Pancreas (tissue), 10 donors: ENCODE measurements around the gene ABCC10. TPM values are rescaled to one million over a fixed set of nuclear protein-coding genes. Genes with fewer than 3 reads are reported as not detected.
A peak's percentile ranks its signal among the peaks of the same experiment; 100 is the strongest.

Source experiments
- ATAC-seq, 4 donors: fragments of 200-7000 bp; cut with Tn5 transposase; one replicate each; pipeline versions ENCODE4 v1.8.0 to v1.9.1; 2020; ENCODE audit warnings: mild to moderate bottlenecking in 4 of 4, moderate library complexity in 4 of 4
- DNase-seq, 6 donors: peaks; one replicate each; pipeline ENCODE4 v3.0.0-alpha.2; 2020
- FAIRE-seq: peaks from 2 replicates; lab custom pipeline; 2012; peaks lifted over from hg19 to GRCh38; lab: Jason Lieb, UNC
- H3K27ac ChIP-seq, 4 donors: fragments of 200-600 bp; sonication (generic); 1 replicate in 3 of 4; 2 replicates in 1 of 4; pipeline versions ENCODE4 v1.5.0 to v1.8.0; 2020
- H3K27me3 ChIP-seq, 4 donors: fragments of 200-600 bp; one replicate each; pipeline ENCODE4 v1.8.0; 2021
- H3K36me3 ChIP-seq, 3 donors: fragments of 200-600 bp; sonication (generic) in 1 of 3; one replicate each; pipeline versions ENCODE4 v1.5.0 to v1.8.0; 2020 to 2021
- H3K4me1 ChIP-seq, 3 donors: fragments of 200-600 bp; one replicate each; pipeline ENCODE4 v1.8.0; 2021
- H3K4me3 ChIP-seq, 4 donors: fragments of 200-600 bp; sonication (generic) in 2 of 4; one replicate each; pipeline versions ENCODE4 v1.5.0 to v1.8.0; 2020 to 2021
- H3K9me3 ChIP-seq, 4 donors: fragments of 200-600 bp; one replicate each; pipeline ENCODE4 v1.8.0; 2021
- WGBS, 2 donors: extraction: QIAGEN DNeasy Blood & Tissue Kit; methylation state at CpG; one replicate each; pipeline ENCODE4 v1.1.7; 2013; 5-methylcytosine and 5-hydroxymethylcytosine counted together
- intact Hi-C, 3 donors: fragments of 100-400 bp; cut with DNase I; formaldehyde crosslinking; loops; one replicate each; pipeline versions ENCODE4 v1.11.1 to v1.14.2; 2022
- polyA plus RNA-seq, 2 donors: library from polyadenylated mRNA; stranded (reverse); fragments of 200-250 nt; gene quantifications; one replicate each; pipeline ENCODE4 v1.2.3, GENCODE V29; 2013
- total RNA-seq, 6 donors: library from RNA; stranded (reverse); fragmentation: NEBNext Ultra II Directional in 4 of 6; extraction: Animal tissue kit (Norgen Biotek cat#: 25700) in 4 of 6; gene quantifications; one replicate each; pipeline versions ENCODE4 v1.2.1 to v1.2.4, GENCODE V29; 2021 to 2023
- TF ChIP-seq, protein P1 (sequence below), 4 donors: fragments of 200-600 bp; sonication (generic) in 3 of 4; IDR thresholded peaks; one replicate each; pipeline versions ENCODE4 v1.5.0 to v1.8.0; 2021; ENCODE audit warnings: antibody characterized with exemption in 4 of 4
- donor health status: healthy with polysubstance abuse.
- donor health status: DM: no; HTN: no; CAD: no; lungs with moderate emphysema.
- donor health status: DM: no; HTN: no; CAD: no.
- donor health status: control.
- donor health status: control.
- donor health status: Bipolar disorder and iron deficiency.
- donor health status: DM: yes; HTN: yes; CAD: no.
- donor health status: DM: no; HTN: no; CAD: no.
- donor health status: DM: no; HTN: no; CAD: no.
- donor health status: DM: yes; HTN: yes; CAD: no.

ABCC10 gene
- total and polyA plus RNA-seq, 8 donors: 14.0 to 54.8 (median 19.9) TPM

- ATAC-seq (no peak), FAIRE-seq (no peak), DNase-seq (peak in 1 of 6 donors; percentile 65)
- TF ChIP-seq, protein P1, sequence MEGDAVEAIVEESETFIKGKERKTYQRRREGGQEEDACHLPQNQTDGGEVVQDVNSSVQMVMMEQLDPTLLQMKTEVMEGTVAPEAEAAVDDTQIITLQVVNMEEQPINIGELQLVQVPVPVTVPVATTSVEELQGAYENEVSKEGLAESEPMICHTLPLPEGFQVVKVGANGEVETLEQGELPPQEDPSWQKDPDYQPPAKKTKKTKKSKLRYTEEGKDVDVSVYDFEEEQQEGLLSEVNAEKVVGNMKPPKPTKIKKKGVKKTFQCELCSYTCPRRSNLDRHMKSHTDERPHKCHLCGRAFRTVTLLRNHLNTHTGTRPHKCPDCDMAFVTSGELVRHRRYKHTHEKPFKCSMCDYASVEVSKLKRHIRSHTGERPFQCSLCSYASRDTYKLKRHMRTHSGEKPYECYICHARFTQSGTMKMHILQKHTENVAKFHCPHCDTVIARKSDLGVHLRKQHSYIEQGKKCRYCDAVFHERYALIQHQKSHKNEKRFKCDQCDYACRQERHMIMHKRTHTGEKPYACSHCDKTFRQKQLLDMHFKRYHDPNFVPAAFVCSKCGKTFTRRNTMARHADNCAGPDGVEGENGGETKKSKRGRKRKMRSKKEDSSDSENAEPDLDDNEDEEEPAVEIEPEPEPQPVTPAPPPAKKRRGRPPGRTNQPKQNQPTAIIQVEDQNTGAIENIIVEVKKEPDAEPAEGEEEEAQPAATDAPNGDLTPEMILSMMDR (IDR thresholded peaks at IDR 0.05): no peak
- no peak overlapping the region for H3K4me3 ChIP-seq
- peaks cover 0 to 2% (median 0%) of the 10 kb centered on the region in 3 donors for H3K4me1 ChIP-seq
- peaks cover 0 to 31% (median 5%) of the 10 kb centered on the region in 3 donors for H3K36me3 ChIP-seq
- intact Hi-C loops: loop anchor here in 2 of 3 donors (5.0 to 10.0 kb wide), 2 partner anchors 54 to 57 kb away; no protein-coding TSS in a partner anchor
- H3K27ac ChIP-seq: no peak overlapping the region
- no peaks in the 10 kb centered on the region for H3K27me3 ChIP-seq
- WGBS, 2 donors: 93% methylated on average over 13 of the region's 13 CpGs
- H3K9me3 ChIP-seq: no peaks in the 10 kb centered on the region
These were observed 23.4 kb downstream of the ABCC10 start for GRCh38 chr6:43450699-43451131.

DNA sequence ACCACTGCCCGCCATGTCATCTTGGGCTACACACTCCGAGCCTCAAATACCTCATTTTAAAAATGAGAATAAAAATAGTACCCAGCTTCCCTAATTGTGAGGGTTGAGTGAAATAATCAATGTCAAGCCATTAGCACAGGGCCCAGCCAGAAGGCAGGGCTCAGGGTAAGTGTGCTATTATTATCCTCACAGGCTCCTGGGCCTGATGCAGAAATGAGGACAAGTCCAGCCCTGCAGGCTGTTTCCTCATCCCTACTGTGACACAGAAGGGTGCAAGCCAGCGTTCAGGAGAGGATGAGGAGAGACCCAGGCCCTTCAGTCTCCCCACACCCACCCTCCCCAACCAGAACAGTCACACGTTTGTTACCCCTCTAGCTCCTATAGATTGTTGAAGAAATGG is 24.0 kb downstream of the ABCC10 start:
- DNase-seq (peak in 1 of 6 donors; percentile 9), ATAC-seq (no peak), FAIRE-seq (no peak)
- peaks cover 0 to 31% (median 0%) of the 10 kb centered on the region in 3 donors for H3K36me3 ChIP-seq
- intact Hi-C loops: loop anchor here in 2 of 3 donors (5.0 to 10.0 kb wide), 2 partner anchors 53 to 56 kb away; no protein-coding TSS in a partner anchor
- peaks cover 0 to 3% (median 0%) of the 10 kb centered on the region in 3 donors for H3K4me1 ChIP-seq
- TF ChIP-seq, protein P1 (IDR thresholded peaks at IDR 0.05): no peak
- H3K27me3 ChIP-seq: no peaks in the 10 kb centered on the region
- WGBS, 2 donors: 84 to 91% methylated on average over 4 of the region's 4 CpGs
- no peak overlapping the region for H3K4me3 ChIP-seq
- H3K27ac ChIP-seq: no peak overlapping the region
- no peaks in the 10 kb centered on the region for H3K9me3 ChIP-seq

DNA sequence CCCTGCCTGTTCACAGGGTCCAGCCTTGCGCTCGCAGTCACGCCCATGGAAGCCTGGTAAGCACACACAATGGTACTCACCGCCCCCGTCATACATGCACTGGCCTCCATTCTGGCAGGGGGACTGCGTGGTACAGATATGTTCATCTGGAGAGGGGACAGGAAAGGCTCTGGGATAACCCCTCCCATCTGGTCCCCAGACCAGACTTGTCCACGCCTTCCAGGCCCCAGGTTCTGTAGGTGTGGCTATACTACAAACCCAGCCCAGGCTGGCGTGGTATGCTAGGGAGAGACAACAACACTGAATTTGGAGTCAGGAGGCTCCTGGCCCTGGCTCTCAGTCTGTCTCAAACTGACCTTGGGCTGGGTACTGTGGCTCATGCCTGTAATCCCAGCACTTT is 24.6 kb downstream of the ABCC10 start:
- Histone ChIP-seq H3K4me3 (no peak overlapping the region), H3K27ac (no peak overlapping the region), H3K27me3 (peaks cover 0 to 2% (median 0%) of the 10 kb centered on the region in 4 donors), H3K9me3 (no peaks in the 10 kb centered on the region), H3K4me1 (peaks cover 0 to 3% (median 0%) of the 10 kb centered on the region in 3 donors), H3K36me3 (peaks cover 0 to 30% (median 0%) of the 10 kb centered on the region in 3 donors)
- WGBS, 2 donors: 90 to 92% methylated on average over 8 of the region's 8 CpGs
- intact Hi-C loops: loop anchor here in 2 of 3 donors (5.0 to 10.0 kb wide), 2 partner anchors 53 to 55 kb away; no protein-coding TSS in a partner anchor
- TF ChIP-seq, protein P1 (IDR thresholded peaks at IDR 0.05): no peak
- DNase-seq (peak in 1 of 6 donors; percentile 42), FAIRE-seq (no peak), ATAC-seq (no peak)

- intact Hi-C loops: loop anchor here in 2 of 3 donors (5.0 to 10.0 kb wide), 2 partner anchors 52 to 54 kb away; no protein-coding TSS in a partner anchor
- peaks cover 0 to 22% (median 0%) of the 10 kb centered on the region in 3 donors for H3K36me3 ChIP-seq
- TF ChIP-seq, protein P1 (IDR thresholded peaks at IDR 0.05): no peak
- DNase-seq: peak in 1 of 6 donors; percentile 36
- H3K4me3 ChIP-seq: no peak overlapping the region
- H3K27me3 ChIP-seq: peaks cover 0 to 3% (median 0%) of the 10 kb centered on the region in 4 donors
- no peak overlapping the region for H3K27ac ChIP-seq
- no peak for ATAC-seq
- FAIRE-seq: no peak
- H3K4me1 ChIP-seq: peaks cover 0 to 3% (median 0%) of the 10 kb centered on the region in 3 donors
- WGBS, 2 donors: 93 to 95% methylated on average over 4 of the region's 4 CpGs
- no peaks in the 10 kb centered on the region for H3K9me3 ChIP-seq
These were observed 25.6 kb downstream of the ABCC10 start for GRCh38 chr6:43452896-43453295.

- peaks cover 0 to 3% (median 0%) of the 10 kb centered on the region in 3 donors for H3K4me1 ChIP-seq
- TF ChIP-seq, protein P1 (IDR thresholded peaks at IDR 0.05): no peak
- no peaks in the 10 kb centered on the region for H3K9me3 ChIP-seq
- H3K36me3 ChIP-seq: peaks cover 0 to 22% (median 0%) of the 10 kb centered on the region in 3 donors
- DNase-seq (no peak), FAIRE-seq (no peak), ATAC-seq (no peak)
- no peak overlapping the region for H3K4me3 ChIP-seq
- peaks cover 0 to 3% (median 0%) of the 10 kb centered on the region in 4 donors for H3K27me3 ChIP-seq
- intact Hi-C loops: loop anchor here in 2 of 3 donors (5.0 to 10.0 kb wide), 2 partner anchors 51 to 53 kb away; no protein-coding TSS in a partner anchor
- no peak overlapping the region for H3K27ac ChIP-seq
These were observed 26.5 kb downstream of the ABCC10 start for GRCh38 chr6:43453831-43454230.
